ENCODE measurements around the gene RLN3. TPM values are rescaled to one million over a fixed set of nuclear protein-coding genes. Genes with fewer than 3 reads are reported as not detected.

The RLN3 gene
- total and polyA plus RNA-seq, 2 donors from 2014 or later, result not detected

DNA sequence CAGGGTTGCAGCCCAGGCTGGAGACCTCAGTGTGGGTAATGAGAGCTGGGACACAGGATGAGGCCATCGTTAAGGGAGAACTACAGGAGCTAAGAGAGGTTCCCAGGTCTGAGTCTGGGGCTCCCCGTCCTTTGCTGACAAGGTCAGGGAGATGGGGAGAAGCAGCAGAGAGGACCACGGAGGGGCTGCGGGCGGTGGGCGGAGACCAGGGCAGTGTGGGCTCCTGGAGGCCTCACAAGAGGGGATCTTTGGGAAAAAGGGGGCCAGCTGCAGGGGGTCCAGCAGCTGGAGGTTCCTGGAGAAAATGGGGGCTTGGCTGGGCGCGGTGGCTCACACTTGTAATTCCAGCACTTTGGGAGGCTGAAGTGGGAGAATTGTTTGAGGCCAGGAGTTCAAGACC lies 37.9 kb upstream of the RLN3 start:
- no peak for FAIRE-seq
- Histone ChIP-seq H3K4me3 (ENCODE audit: low read length in 3 of 3) (no peak overlapping the region), H3K9ac (ENCODE audit: low read length in 3 of 3) (no peak overlapping the region), H3K36me3 (ENCODE audit: control insufficient read depth in 2 of 3, insufficient read depth in 3 of 3, low read length in 3 of 3) (peaks cover 0 to 19% (median 4%) of the 10 kb centered on the region in 3 donors), H3K4me1 (ENCODE audit: control insufficient read depth in 2 of 3, insufficient read depth in 2 of 3, low read depth in 1 of 3, low read length in 3 of 3) (peaks cover 0 to 25% (median 18%) of the 10 kb centered on the region in 3 donors), H3K27ac (ENCODE audit: low read depth in 2 of 2, low read length in 2 of 2) (no peak overlapping the region), H3K9me3 (ENCODE audit: control insufficient read depth in 2 of 3, insufficient read depth in 1 of 3, low read length in 3 of 3) (no peaks in the 10 kb centered on the region), H3K27me3 (ENCODE audit: control insufficient read depth, insufficient read depth, low read length) (no peaks in the 10 kb centered on the region)
- DNase-seq, result no peak
- TF ChIP-seq, protein P1, sequence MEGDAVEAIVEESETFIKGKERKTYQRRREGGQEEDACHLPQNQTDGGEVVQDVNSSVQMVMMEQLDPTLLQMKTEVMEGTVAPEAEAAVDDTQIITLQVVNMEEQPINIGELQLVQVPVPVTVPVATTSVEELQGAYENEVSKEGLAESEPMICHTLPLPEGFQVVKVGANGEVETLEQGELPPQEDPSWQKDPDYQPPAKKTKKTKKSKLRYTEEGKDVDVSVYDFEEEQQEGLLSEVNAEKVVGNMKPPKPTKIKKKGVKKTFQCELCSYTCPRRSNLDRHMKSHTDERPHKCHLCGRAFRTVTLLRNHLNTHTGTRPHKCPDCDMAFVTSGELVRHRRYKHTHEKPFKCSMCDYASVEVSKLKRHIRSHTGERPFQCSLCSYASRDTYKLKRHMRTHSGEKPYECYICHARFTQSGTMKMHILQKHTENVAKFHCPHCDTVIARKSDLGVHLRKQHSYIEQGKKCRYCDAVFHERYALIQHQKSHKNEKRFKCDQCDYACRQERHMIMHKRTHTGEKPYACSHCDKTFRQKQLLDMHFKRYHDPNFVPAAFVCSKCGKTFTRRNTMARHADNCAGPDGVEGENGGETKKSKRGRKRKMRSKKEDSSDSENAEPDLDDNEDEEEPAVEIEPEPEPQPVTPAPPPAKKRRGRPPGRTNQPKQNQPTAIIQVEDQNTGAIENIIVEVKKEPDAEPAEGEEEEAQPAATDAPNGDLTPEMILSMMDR (IDR thresholded peaks at IDR 0.05; ENCODE audit: borderline replicate concordance, extremely low read depth, insufficient read depth), result no peak
- intact Hi-C loops (cut with DNase I), result no loop called here

DNA sequence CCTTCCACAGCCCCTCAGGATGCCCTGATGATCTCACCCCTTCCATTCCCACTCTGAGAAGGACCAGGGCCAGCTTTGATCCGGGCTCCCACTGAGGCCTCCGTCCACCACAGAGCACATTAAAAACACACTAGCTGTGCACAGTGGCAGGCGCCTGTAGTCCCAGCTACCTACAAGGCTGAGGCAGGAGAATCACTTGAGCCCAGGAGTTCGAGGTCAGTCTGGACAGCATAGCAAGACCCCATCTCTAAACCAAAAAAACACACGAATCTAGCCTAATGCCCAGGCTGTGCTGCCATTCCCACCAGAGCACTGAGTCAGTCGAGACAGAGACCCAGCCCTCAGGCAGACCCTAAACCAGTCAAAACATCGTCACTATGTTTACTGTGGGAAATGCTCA lies 35.9 kb upstream of the RLN3 start:
- H3K4me3 ChIP-seq (ENCODE audit: low read length in 3 of 3), result no peak overlapping the region
- peaks cover 0 to 19% (median 4%) of the 10 kb centered on the region in 3 donors for H3K36me3 ChIP-seq (ENCODE audit: control insufficient read depth in 2 of 3, insufficient read depth in 3 of 3, low read length in 3 of 3)
- no peaks in the 10 kb centered on the region for H3K9me3 ChIP-seq (ENCODE audit: control insufficient read depth in 2 of 3, insufficient read depth in 1 of 3, low read length in 3 of 3)
- TF ChIP-seq, protein P1 (IDR thresholded peaks at IDR 0.05; ENCODE audit: borderline replicate concordance, extremely low read depth, insufficient read depth), result no peak
- H3K27me3 ChIP-seq (ENCODE audit: control insufficient read depth, insufficient read depth, low read length), result no peaks in the 10 kb centered on the region
- intact Hi-C loops (cut with DNase I), result no loop called here
- no peak overlapping the region for H3K9ac ChIP-seq (ENCODE audit: low read length in 3 of 3)
- peaks cover 0 to 9% (median 5%) of the 10 kb centered on the region in 3 donors for H3K4me1 ChIP-seq (ENCODE audit: control insufficient read depth in 2 of 3, insufficient read depth in 2 of 3, low read depth in 1 of 3, low read length in 3 of 3)
- DNase-seq (no peak), FAIRE-seq (no peak)
- no peak overlapping the region for H3K27ac ChIP-seq (ENCODE audit: low read depth in 2 of 2, low read length in 2 of 2)

- H3K4me1 ChIP-seq (ENCODE audit: control insufficient read depth in 2 of 3, insufficient read depth in 2 of 3, low read depth in 1 of 3, low read length in 3 of 3), result no peaks in the 10 kb centered on the region
- intact Hi-C loops (cut with DNase I), result no loop called here
- H3K27ac ChIP-seq (ENCODE audit: low read depth in 2 of 2, low read length in 2 of 2), result no peak overlapping the region
- no peaks in the 10 kb centered on the region for H3K9me3 ChIP-seq (ENCODE audit: control insufficient read depth in 2 of 3, insufficient read depth in 1 of 3, low read length in 3 of 3)
- H3K27me3 ChIP-seq (ENCODE audit: control insufficient read depth, insufficient read depth, low read length), result no peaks in the 10 kb centered on the region
- H3K9ac ChIP-seq (ENCODE audit: low read length in 3 of 3), result no peak overlapping the region
- H3K4me3 ChIP-seq (ENCODE audit: low read length in 3 of 3), result no peak overlapping the region
- FAIRE-seq (no peak), DNase-seq (peak in 3 of 5 donors; percentile 38 to 73 (median 43))
- TF ChIP-seq, protein P1 (IDR thresholded peaks at IDR 0.05; ENCODE audit: borderline replicate concordance, extremely low read depth, insufficient read depth), result no peak
- peaks cover 0 to 19% (median 4%) of the 10 kb centered on the region in 3 donors for H3K36me3 ChIP-seq (ENCODE audit: control insufficient read depth in 2 of 3, insufficient read depth in 3 of 3, low read length in 3 of 3)
These were observed 34.2 kb upstream of the RLN3 start for GRCh38 chr19:13993590-13994300.
